GM18951 (cell line): ENCODE results near the gene SOCS1.
A peak's percentile ranks its signal among the peaks of the same experiment; 100 is the strongest.

Experiments
- POLR2A ChIP-seq: IDR thresholded peaks from 4 replicates; pipeline ENCODE4 v1.6.1; 2011; ENCODE audit warnings: mild to moderate bottlenecking; ENCODE audit not compliant: insufficient read length, insufficient read depth; ENCODE audit errors: extremely low read depth
- in situ Hi-C: fragments of 300-500 bp; cut with MboI; formaldehyde crosslinking; loops from one replicate; pipeline ENCODE4 v1.12.0; 2022; ENCODE audit warnings: low sequenced_read_pairs, mixed read lengths, inconsistent platforms; ENCODE audit not compliant: unreplicated experiment

The SOCS1 gene

DNA sequence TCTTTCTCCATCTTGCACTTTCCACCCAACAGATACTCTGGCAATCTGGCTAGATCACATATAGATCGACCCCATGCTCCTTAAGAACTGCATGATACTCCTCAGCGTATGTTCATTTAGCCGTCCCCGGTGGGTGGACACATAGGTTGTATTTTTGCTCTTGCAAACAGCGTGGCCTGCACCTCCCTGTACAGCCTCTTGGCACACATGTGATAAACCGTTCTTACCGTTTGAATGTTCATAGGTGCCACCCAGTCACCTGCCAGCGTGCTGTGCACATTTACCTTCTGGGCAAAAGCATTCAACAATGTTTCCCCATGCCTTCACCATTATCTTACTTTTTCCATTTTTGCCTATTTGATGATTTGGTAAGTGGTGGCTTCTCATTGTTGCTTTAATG lies 6.9 kb upstream of the SOCS1 start:
- no peak for TF ChIP-seq POLR2A
- in situ Hi-C loops: loop anchor here (5.0 kb wide), 1 partner anchor 84 kb away; the partner anchor contains the start of gene RMI2

GRCh38 chr16:11260596-11260966 lies 4.6 kb upstream of the SOCS1 start:
- TF ChIP-seq POLR2A: no peak
- in situ Hi-C loops: loop anchor here (5.0 kb wide), 1 partner anchor 87 kb away; the partner anchor contains the start of gene RMI2

DNA sequence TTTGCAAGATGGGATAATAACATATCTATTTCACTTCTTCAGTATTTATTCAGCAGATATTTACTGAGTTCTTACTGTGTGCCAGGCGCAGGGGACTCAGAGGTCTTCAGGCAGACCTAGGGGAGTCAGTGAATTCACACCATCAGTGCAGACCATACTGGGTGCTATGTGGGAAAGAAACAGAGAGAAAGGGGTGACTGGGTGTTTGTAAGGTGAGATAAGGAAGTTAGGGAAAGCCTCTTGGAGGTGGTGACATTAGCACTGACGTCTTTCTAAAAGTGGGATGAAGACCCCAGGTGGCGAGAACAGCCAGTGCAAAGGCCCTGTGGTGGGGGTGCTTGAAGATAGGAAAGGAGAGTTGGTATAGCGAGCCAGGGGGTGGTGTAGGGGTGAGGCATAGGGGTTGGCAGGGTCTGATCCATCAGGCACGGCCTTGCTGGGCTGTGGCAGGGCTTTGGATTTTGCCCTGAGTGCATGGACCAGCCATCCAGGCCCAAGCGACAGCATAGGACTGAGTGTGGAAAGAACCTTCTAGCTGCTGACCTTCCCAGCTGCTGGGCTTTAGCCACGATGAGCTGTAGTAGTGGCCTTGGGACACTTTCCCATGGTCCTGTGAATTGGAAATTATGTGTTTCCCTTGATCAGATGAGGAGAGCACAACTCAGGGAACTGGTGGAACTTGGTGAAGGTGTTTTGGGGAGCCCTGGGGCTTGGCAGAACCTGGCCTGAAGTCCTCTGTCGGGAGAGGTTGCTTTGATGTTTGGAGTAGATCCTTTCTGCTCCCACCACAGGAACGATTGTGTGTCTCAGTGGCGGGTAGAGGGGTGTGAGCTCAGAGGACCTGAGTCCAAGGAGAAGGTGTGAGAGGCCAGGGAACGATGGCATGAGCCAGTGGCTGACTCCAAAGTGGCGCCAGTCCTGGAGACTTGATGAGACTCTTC lies 3.9 kb upstream of the SOCS1 start:
- in situ Hi-C loops: loop anchor here (5.0 kb wide), 1 partner anchor 87 kb away; the partner anchor contains the start of gene RMI2
- no peak for TF ChIP-seq POLR2A

DNA sequence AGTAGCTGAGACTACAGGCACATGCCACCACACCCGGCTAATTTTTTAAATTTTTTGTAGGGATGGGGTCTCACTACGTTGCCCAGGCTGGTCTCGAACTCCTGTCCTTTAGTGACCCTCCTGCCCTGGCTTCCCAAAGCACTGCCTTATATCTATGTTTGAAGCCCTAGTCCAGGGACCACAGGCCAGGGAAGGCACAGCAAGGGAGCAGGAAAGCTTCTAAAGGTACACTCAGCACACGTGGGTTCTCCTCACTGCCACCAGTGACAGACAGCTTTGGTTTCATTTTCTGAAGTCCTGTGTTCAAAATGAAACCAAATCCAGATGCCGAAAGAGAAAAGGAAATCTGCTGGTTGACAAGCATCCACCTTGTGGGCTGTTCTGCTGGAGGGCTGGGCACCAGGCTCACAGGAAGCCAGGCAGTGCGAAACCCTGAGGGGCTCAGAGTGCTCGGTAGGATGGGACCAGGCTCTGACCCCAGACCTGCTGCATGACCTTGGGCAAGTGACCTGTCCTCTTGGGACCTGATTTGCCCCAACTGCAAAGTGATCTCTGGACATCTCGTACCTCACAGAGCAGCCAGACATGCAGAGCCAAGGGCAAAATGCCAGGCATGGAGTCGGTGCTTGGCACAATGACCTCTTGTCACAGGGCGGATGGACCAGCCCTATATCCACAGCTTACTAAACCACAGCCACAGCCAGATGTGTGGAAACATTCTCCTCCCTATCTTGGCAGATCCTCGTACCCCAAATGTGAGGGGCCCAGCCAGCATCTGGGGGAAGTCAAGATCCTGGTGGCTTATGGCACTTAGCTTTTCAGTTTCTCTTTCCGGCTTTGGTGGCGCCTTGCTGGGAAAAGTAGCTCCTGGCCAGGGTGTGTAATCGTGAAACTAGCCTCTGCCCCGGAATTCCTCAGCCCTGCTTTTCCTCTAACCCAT lies 2.8 kb upstream of the SOCS1 start:
- TF ChIP-seq POLR2A: no peak
- in situ Hi-C loops: no loop called here

GRCh38 chr16:11257131-11257938 lies 1.3 kb upstream of the SOCS1 start:
- TF ChIP-seq POLR2A: no peak
- in situ Hi-C loops: no loop called here

DNA sequence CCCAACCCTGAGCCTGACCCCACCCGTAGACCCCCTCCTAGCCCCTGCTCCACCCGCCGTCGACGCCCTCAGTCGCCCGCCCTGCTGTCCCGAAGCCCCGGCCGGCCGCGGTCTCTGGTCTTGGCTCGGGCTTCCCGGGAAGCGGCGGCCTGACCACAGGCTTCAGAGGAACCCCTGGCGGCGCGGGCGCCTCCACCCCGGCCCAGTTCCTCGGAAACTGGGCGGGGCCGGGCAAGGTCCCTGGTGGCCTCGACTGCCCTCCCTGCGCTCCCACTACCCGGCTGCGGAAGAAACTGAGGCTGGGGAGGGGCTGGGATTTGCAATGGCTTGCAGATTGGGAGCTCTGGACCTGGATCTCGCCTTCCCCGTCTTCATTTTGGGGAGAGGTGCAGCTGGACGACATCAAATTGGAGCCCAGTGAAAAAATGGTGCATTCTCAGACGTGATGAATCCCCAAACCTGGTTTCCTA lies 692 bp upstream of the SOCS1 start:
- in situ Hi-C loops: no loop called here
- TF ChIP-seq POLR2A: no peak

GRCh38 chr16:11254913-11255736 lies 879 bp downstream of the SOCS1 start:
- in situ Hi-C loops: no loop called here

GRCh38 chr16:11253995-11254912 lies 1.8 kb downstream of the SOCS1 start:
- in situ Hi-C loops: no loop called here
- TF ChIP-seq POLR2A: no peak

More at GRCh38 chr16:11254913-11255736, 879 bp downstream of the SOCS1 start:
- TF ChIP-seq POLR2A: peak; percentile 41

- peak; percentile 41 for TF ChIP-seq POLR2A
- in situ Hi-C loops: no loop called here
Measured at GRCh38 chr16:11253009-11253994, 2.7 kb downstream of the SOCS1 start.

- in situ Hi-C loops: no loop called here
- no peak for TF ChIP-seq POLR2A
Measured at GRCh38 chr16:11252482-11252931, 3.5 kb downstream of the SOCS1 start.
